IPS-18a (cell line): ENCODE measurements around the gene SAMD15.
"Not testable (repeated sequence)": the region's sequence is repeated elsewhere in the genome, so short reads cannot be mapped to it uniquely, and the experiment has no call there.

Source experiments
- H3K27ac ChIP-seq: one replicate; pipeline ENCODE4 v1.5.1; 2013; ENCODE audit warnings: low read length
- H3K27me3 ChIP-seq: one replicate; pipeline ENCODE4 v1.6.1; 2013; ENCODE audit warnings: mild to moderate bottlenecking, low read length; ENCODE audit not compliant: control insufficient read depth, insufficient read depth
- H3K36me3 ChIP-seq: one replicate; pipeline ENCODE4 v1.6.1; 2013; ENCODE audit warnings: low read depth, low read length; ENCODE audit not compliant: control insufficient read depth
- H3K4me1 ChIP-seq: one replicate; pipeline ENCODE4 v1.6.1; 2013; ENCODE audit warnings: low read depth, low read length; ENCODE audit not compliant: control insufficient read depth
- H3K4me3 ChIP-seq: one replicate; pipeline ENCODE4 v1.5.1; 2013; ENCODE audit warnings: low read length
- H3K9ac ChIP-seq: one replicate; pipeline ENCODE4 v1.6.1; 2013; ENCODE audit warnings: mild to moderate bottlenecking, low read length, moderate library complexity
- H3K9me3 ChIP-seq: one replicate; pipeline ENCODE4 v1.6.1; 2013; ENCODE audit warnings: low read depth, low read length; ENCODE audit not compliant: control insufficient read depth

SAMD15 gene

GRCh38 chr14:77377502-77377844, 294 bp downstream of the SAMD15 start:
- Histone ChIP-seq H3K27ac (no peak overlapping the region), H3K9ac (peak overlapping the region; percentile 77), H3K27me3 (no peaks in the 10 kb centered on the region), H3K4me3 (peak overlapping the region; percentile 95), H3K4me1 (peaks cover 5% of the 10 kb centered on the region), H3K36me3 (no peaks in the 10 kb centered on the region), H3K9me3 (no peaks in the 10 kb centered on the region)

GRCh38 chr14:77378701-77379100, 1.5 kb downstream of the SAMD15 start:
- no peak overlapping the region for H3K9ac ChIP-seq
- H3K36me3 ChIP-seq, result no peaks in the 10 kb centered on the region
- peaks cover 5% of the 10 kb centered on the region for H3K4me1 ChIP-seq
- no peaks in the 10 kb centered on the region for H3K9me3 ChIP-seq
- H3K27ac ChIP-seq, result no peak overlapping the region
- H3K27me3 ChIP-seq, result no peaks in the 10 kb centered on the region
- H3K4me3 ChIP-seq, result no peak overlapping the region

- Histone ChIP-seq H3K36me3 (no peaks in the 10 kb centered on the region), H3K4me1 (no peaks in the 10 kb centered on the region), H3K9me3 (no peaks in the 10 kb centered on the region), H3K4me3 (no peak overlapping the region), H3K9ac (no peak overlapping the region), H3K27ac (no peak overlapping the region), H3K27me3 (no peaks in the 10 kb centered on the region)
Measured at GRCh38 chr14:77390188-77390587, 13.0 kb downstream of the SAMD15 start.

- no peak overlapping the region for H3K4me3 ChIP-seq
- no peak overlapping the region for H3K27ac ChIP-seq
- H3K4me1 ChIP-seq, result no peaks in the 10 kb centered on the region
- H3K36me3 ChIP-seq, result no peaks in the 10 kb centered on the region
- no peak overlapping the region for H3K9ac ChIP-seq
- H3K27me3 ChIP-seq, result no peaks in the 10 kb centered on the region
- no peaks in the 10 kb centered on the region for H3K9me3 ChIP-seq
Measured at GRCh38 chr14:77400216-77400615, 23.0 kb downstream of the SAMD15 start.

- no peak overlapping the region for H3K27ac ChIP-seq
- no peak overlapping the region for H3K9ac ChIP-seq
- H3K36me3 ChIP-seq, result no peaks in the 10 kb centered on the region
- no peak overlapping the region for H3K4me3 ChIP-seq
- H3K4me1 ChIP-seq, result no peaks in the 10 kb centered on the region
- H3K27me3 ChIP-seq, result no peaks in the 10 kb centered on the region
- H3K9me3 ChIP-seq, result no peaks in the 10 kb centered on the region
Measured at GRCh38 chr14:77403768-77404167, 26.6 kb downstream of the SAMD15 start.

GRCh38 chr14:77406086-77406485, 28.9 kb downstream of the SAMD15 start:
- Histone ChIP-seq H3K27me3 (no peaks in the 10 kb centered on the region), H3K4me1 (no peaks in the 10 kb centered on the region), H3K9ac (no peak overlapping the region), H3K27ac (no peak overlapping the region), H3K36me3 (no peaks in the 10 kb centered on the region), H3K9me3 (no peaks in the 10 kb centered on the region), H3K4me3 (no peak overlapping the region)

GRCh38 chr14:77406718-77407117, 29.5 kb downstream of the SAMD15 start:
- Histone ChIP-seq H3K9ac (no peak overlapping the region), H3K27me3 (no peaks in the 10 kb centered on the region), H3K27ac (no peak overlapping the region), H3K4me3 (no peak overlapping the region), H3K36me3 (no peaks in the 10 kb centered on the region), H3K4me1 (no peaks in the 10 kb centered on the region), H3K9me3 (no peaks in the 10 kb centered on the region)

- no peaks in the 10 kb centered on the region for H3K9me3 ChIP-seq
- H3K27ac ChIP-seq, result no peak overlapping the region
- H3K9ac ChIP-seq, result no peak overlapping the region
- H3K4me3 ChIP-seq, result no peak overlapping the region
- no peaks in the 10 kb centered on the region for H3K27me3 ChIP-seq
- no peaks in the 10 kb centered on the region for H3K36me3 ChIP-seq
- no peaks in the 10 kb centered on the region for H3K4me1 ChIP-seq
Measured at GRCh38 chr14:77407158-77407557, 30.0 kb downstream of the SAMD15 start.

- H3K9ac ChIP-seq, result no peak overlapping the region
- H3K27ac ChIP-seq, result no peak overlapping the region
- H3K4me3 ChIP-seq, result no peak overlapping the region
- no peaks in the 10 kb centered on the region for H3K4me1 ChIP-seq
- no peaks in the 10 kb centered on the region for H3K27me3 ChIP-seq
- no peaks in the 10 kb centered on the region for H3K36me3 ChIP-seq
- H3K9me3 ChIP-seq, result no peaks in the 10 kb centered on the region
Measured at GRCh38 chr14:77409131-77409533, 32.0 kb downstream of the SAMD15 start.

- not testable (repeated sequence) for H3K4me1 ChIP-seq, H3K27ac ChIP-seq, H3K9ac ChIP-seq, H3K36me3 ChIP-seq, H3K27me3 ChIP-seq, H3K4me3 ChIP-seq, H3K9me3 ChIP-seq
Measured at GRCh38 chr14:77415403-77416030, 38.3 kb downstream of the SAMD15 start.

- not testable (repeated sequence) for H3K27ac ChIP-seq, H3K27me3 ChIP-seq, H3K36me3 ChIP-seq, H3K4me3 ChIP-seq, H3K9me3 ChIP-seq, H3K4me1 ChIP-seq, H3K9ac ChIP-seq
Measured at GRCh38 chr14:77416098-77416497, 38.9 kb downstream of the SAMD15 start.

- Histone ChIP-seq H3K9ac (no peak overlapping the region), H3K27me3 (no peaks in the 10 kb centered on the region), H3K9me3 (peaks cover 3% of the 10 kb centered on the region), H3K36me3 (no peaks in the 10 kb centered on the region), H3K4me3 (no peak overlapping the region), H3K27ac (no peak overlapping the region), H3K4me1 (no peaks in the 10 kb centered on the region)
Measured at GRCh38 chr14:77416836-77417235, 39.7 kb downstream of the SAMD15 start.
